GM23248 (cell line): ENCODE results near the gene AEBP1. TPM values are rescaled to one million over a fixed set of nuclear protein-coding genes. Genes with fewer than 3 reads are reported as not detected.

ENCODE experiments used
- DNase-seq: peaks from one replicate; pipeline ENCODE4 v3.0.0-alpha.2; 2015
- H2AFZ ChIP-seq: fragments of 200-600 bp; sonication (generic); 2 replicates; pipeline ENCODE4 v1.6.1; 2016; ENCODE audit warnings: antibody characterized with exemption
- H3F3A ChIP-seq: fragments of 200-600 bp; sonication (generic); 2 replicates; pipeline ENCODE4 v1.6.1; 2016; ENCODE audit warnings: mild to moderate bottlenecking, antibody characterized with exemption, mixed run types; ENCODE audit not compliant: insufficient read depth
- H3K27ac ChIP-seq: fragments of 200-600 bp; sonication (generic); 2 replicates; pipeline ENCODE4 v1.5.1; 2016; ENCODE audit warnings: mild to moderate bottlenecking
- H3K27me3 ChIP-seq: fragments of 200-600 bp; sonication (generic); replicated peaks from 2 replicates; pipeline ENCODE4 v1.6.1; 2016; ENCODE audit warnings: mild to moderate bottlenecking; ENCODE audit not compliant: insufficient read depth
- H3K36me3 ChIP-seq: fragments of 200-600 bp; sonication (generic); 2 replicates; pipeline ENCODE4 v1.6.1; 2016; ENCODE audit warnings: low read depth, mild to moderate bottlenecking
- H3K4me1 ChIP-seq: fragments of 200-600 bp; sonication (generic); 2 replicates; pipeline ENCODE4 v1.6.1; 2016; ENCODE audit warnings: mild to moderate bottlenecking; ENCODE audit not compliant: insufficient read depth
- H3K4me2 ChIP-seq: fragments of 200-600 bp; sonication (generic); one replicate; pipeline ENCODE4 v1.6.1; 2016; ENCODE audit warnings: mild to moderate bottlenecking; ENCODE audit not compliant: unreplicated experiment
- H3K4me3 ChIP-seq: fragments of 200-600 bp; sonication (generic); 2 replicates; pipeline ENCODE4 v1.5.1; 2016; ENCODE audit warnings: mild to moderate bottlenecking
- H3K79me2 ChIP-seq: fragments of 200-600 bp; sonication (generic); 2 replicates; pipeline ENCODE4 v1.6.1; 2016; ENCODE audit warnings: mild to moderate bottlenecking; ENCODE audit not compliant: insufficient read depth
- H3K9ac ChIP-seq: fragments of 200-600 bp; sonication (generic); 2 replicates; pipeline ENCODE4 v1.6.1; 2016; ENCODE audit warnings: mild to moderate bottlenecking
- H3K9me2 ChIP-seq: fragments of 200-600 bp; sonication (generic); 2 replicates; pipeline ENCODE4 v1.6.1; 2016; ENCODE audit warnings: mixed run types, mild to moderate bottlenecking, moderate library complexity; ENCODE audit not compliant: insufficient read depth
- H3K9me3 ChIP-seq: fragments of 200-600 bp; sonication (generic); one replicate; pipeline ENCODE4 v1.6.1; 2017; ENCODE audit warnings: low read depth
- H4K20me1 ChIP-seq: fragments of 200-600 bp; sonication (generic); 2 replicates; pipeline ENCODE4 v1.6.0; 2016; ENCODE audit not compliant: insufficient read depth
- EZH2 ChIP-seq: fragments of 200-600 bp; sonication (generic); IDR thresholded peaks from 2 replicates; pipeline ENCODE4 v1.6.1; 2018; ENCODE audit warnings: antibody characterized with exemption, mild to moderate bottlenecking; ENCODE audit not compliant: insufficient read depth, poor library complexity, severe bottlenecking
- EZH2phosphoT487 ChIP-seq: fragments of 200-600 bp; sonication (generic); IDR thresholded peaks from 2 replicates; pipeline ENCODE4 v1.6.1; 2018; ENCODE audit warnings: antibody characterized with exemption, moderate library complexity, mild to moderate bottlenecking, low read depth; ENCODE audit not compliant: insufficient read depth
- WGBS, 2 experiments: methylation state at CpG; one replicate each; pipeline ENCODE4 v1.1.6; 2015 to 2017; ENCODE audit warnings: low lambda C conversion rate in 2 of 2, low coverage in 1 of 2; ENCODE audit errors: missing lambda C conversion rate in 2 of 2; 5-methylcytosine and 5-hydroxymethylcytosine counted together
- in situ Hi-C: fragments of 300-500 bp; cut with MboI; formaldehyde crosslinking; loops from 2 replicates; pipeline ENCODE4 v1.15.0; 2020
- polyA plus RNA-seq: library from polyadenylated mRNA; unstranded; fragments of >200 nt; fragmentation: Nextera tagmentation; extraction: Ambion mirVana; gene quantifications from 2 replicates; pipeline ENCODE4 v1.2.1, GENCODE V29; 2016
- total RNA-seq: library from RNA; depleted of rRNA; stranded (reverse); fragments of >200 nt; shearing (Covaris generic); gene quantifications from 2 replicates; pipeline ENCODE4 v1.2.3, GENCODE V29; 2014

Gene AEBP1
- total and polyA plus RNA-seq, 2 experiments from 2014 or later, result 46.6 to 53.0 TPM

DNA sequence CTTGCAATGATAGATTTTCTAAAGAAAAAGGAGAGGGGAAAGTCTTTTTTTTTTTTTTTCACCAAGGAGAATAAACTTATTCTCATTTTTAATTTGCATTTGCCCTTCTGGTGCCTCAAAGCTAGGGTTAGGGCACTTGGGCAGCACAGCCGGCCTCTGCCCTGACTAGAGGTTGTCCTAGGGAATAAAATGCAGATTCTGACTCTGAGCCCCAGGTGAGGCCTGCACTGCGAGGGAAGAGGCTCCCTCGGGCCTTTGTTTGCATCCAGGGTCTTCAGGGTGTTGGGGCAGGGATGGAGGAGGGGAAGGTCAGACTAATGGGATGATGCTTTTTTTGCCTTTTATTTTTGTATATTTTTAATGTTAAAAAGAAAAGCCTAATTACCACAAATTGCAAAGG lies 29.1 kb downstream of the AEBP1 start:
- in situ Hi-C loops, result no loop called here
- Histone ChIP-seq H2AFZ (no peak overlapping the region), H4K20me1 (no peaks in the 10 kb centered on the region), H3K79me2 (no peaks in the 10 kb centered on the region), H3K27me3 (no peaks in the 10 kb centered on the region), H3K4me1 (peaks cover 10% of the 10 kb centered on the region; the same call in 1 of the 2 replicates), H3K27ac (no peak overlapping the region), H3K4me2 (no peak overlapping the region), H3K9me2 (no peaks in the 10 kb centered on the region), H3K4me3 (no peak overlapping the region), H3K36me3 (no peaks in the 10 kb centered on the region), H3K9ac (no peak overlapping the region), H3F3A (no peaks in the 10 kb centered on the region), H3K9me3 (no peaks in the 10 kb centered on the region)
- no peak for TF ChIP-seq EZH2phosphoT487
- no peak for DNase-seq
- WGBS, 2 experiments, result 75 to 78% methylated on average over 3 of the region's 3 CpGs

DNA sequence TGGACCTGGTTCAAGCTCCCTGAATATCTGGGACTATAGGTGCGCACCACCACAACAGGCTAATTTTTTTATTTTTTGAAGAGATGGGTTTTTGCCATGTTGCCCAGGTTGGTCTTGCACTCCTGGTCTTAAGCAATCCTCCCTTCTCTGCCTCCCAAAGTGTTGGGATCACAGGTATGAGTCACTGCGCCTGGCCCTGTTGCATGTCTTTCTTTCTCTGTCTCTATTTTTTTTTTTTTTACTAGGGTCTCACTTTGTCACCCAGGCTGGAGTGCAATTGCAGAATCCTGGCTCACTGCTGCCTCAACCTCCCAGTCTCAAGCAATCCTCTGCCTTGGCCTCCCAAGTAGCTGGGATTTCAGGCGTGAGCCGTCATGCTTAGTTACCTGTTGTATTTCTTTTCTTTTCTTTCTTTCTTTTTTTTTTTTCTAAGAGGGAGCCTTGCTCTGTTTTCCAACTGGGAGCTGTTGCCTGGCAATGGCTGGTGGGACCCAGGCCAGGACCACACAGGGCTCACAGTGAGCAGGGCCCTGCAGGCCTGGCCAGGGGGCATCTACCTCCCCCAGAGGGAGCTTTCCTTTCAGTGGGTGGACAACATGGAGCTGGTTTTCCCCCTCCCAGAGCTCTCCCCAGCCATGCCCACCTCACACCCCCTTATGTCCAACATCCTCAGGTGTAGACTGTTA lies 30.9 kb downstream of the AEBP1 start:
- Histone ChIP-seq H3K9me3 (no peaks in the 10 kb centered on the region), H3K27ac (no peak overlapping the region), H3K4me1 (peaks cover 10% of the 10 kb centered on the region; the same call in 1 of the 2 replicates), H3K27me3 (no peaks in the 10 kb centered on the region), H3K9me2 (no peaks in the 10 kb centered on the region), H2AFZ (no peak overlapping the region), H3K36me3 (no peaks in the 10 kb centered on the region), H3K4me3 (no peak overlapping the region), H4K20me1 (no peaks in the 10 kb centered on the region), H3K9ac (no peak overlapping the region), H3K4me2 (no peak overlapping the region), H3F3A (no peaks in the 10 kb centered on the region), H3K79me2 (no peaks in the 10 kb centered on the region)
- no peak for DNase-seq
- in situ Hi-C loops, result loop anchor here (5.0 kb wide), 1 partner anchor 48 kb away; no protein-coding TSS in a partner anchor
- TF ChIP-seq EZH2phosphoT487, result no peak
- TF ChIP-seq EZH2, result no peak
- WGBS, 2 experiments, result 95% methylated on average over 4 of the region's 4 CpGs

DNA sequence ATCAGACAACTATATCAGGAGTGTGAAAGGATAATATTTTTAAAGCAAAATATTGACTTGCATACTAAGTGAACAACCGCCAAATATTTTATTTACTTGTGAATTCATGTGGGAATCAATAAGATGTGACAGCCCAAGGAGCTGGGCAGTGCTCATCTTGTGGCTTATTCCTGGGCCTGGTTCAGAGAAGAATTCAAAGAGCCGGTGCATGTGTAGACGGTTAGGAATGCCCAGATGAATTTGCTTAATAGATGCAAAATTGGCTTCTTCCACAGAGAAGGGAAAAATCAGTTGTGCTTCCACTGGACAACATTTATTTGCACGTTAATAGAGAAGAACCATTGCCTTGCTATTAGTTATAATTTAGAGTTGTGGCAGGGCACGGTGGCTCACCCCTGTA lies 32.6 kb downstream of the AEBP1 start:
- in situ Hi-C loops, result loop anchor here (5.0 kb wide), 1 partner anchor 49 kb away; no protein-coding TSS in a partner anchor
- WGBS, 2 experiments, result 55 to 59% methylated on average over 5 of the region's 5 CpGs
- peak; percentile 23 for DNase-seq
- Histone ChIP-seq H3K36me3 (no peaks in the 10 kb centered on the region), H3K4me2 (no peak overlapping the region), H3K79me2 (no peaks in the 10 kb centered on the region), H3K4me3 (no peak overlapping the region), H3K9ac (no peak overlapping the region), H3F3A (no peaks in the 10 kb centered on the region), H3K9me3 (no peaks in the 10 kb centered on the region), H3K27ac (no peak overlapping the region), H3K9me2 (no peaks in the 10 kb centered on the region), H3K4me1 (peaks cover 9% of the 10 kb centered on the region; the same call in 1 of the 2 replicates), H2AFZ (no peak overlapping the region), H3K27me3 (no peaks in the 10 kb centered on the region), H4K20me1 (no peaks in the 10 kb centered on the region)
- TF ChIP-seq EZH2 (no peak), EZH2phosphoT487 (no peak)

DNA sequence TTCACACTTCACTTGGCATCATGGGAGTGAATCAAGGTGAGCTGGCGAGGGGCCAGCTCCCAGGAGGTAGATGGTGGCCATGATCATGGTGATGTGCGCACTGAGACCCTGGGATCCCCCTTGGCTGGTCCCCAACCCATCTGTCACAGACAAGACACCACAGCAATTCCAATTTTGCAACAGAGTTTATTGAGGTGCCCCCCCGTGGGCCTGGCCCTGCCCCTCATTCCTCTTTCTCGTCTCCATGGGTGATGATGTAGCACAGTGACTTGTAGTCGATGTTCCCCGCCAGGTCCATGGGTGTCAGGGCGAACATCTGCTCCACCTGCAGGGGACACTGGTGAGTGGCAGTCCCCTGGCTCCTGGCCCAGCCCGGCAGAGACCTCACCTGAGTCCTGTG lies 34.6 kb downstream of the AEBP1 start:
- DNase-seq, result no peak
- Histone ChIP-seq H3K27me3 (no peaks in the 10 kb centered on the region), H3K9me2 (no peaks in the 10 kb centered on the region), H3K4me2 (no peak overlapping the region), H4K20me1 (no peaks in the 10 kb centered on the region), H3K4me3 (no peak overlapping the region), H3K4me1 (no peaks in the 10 kb centered on the region), H3K79me2 (no peaks in the 10 kb centered on the region), H3K27ac (no peak overlapping the region), H3F3A (0 out of 2 replicates have a peak, but pooled peaks cover 6% of the 10 kb centered on the region), H3K9me3 (no peaks in the 10 kb centered on the region), H3K36me3 (no peaks in the 10 kb centered on the region), H2AFZ (no peak overlapping the region), H3K9ac (no peak overlapping the region)
- whole genome bisulfite sequencing, 2 experiments, result 71 to 75% methylated on average over 7 to 8 of the region's 8 CpGs
- TF ChIP-seq EZH2phosphoT487 (no peak), EZH2 (no peak)
- in situ Hi-C loops, result loop anchor here (5.0 kb wide), 1 partner anchor 51 kb away; no protein-coding TSS in a partner anchor
